GM12874 (cell line): ENCODE measurements around the gene USP43.

Experiments used
- TF ChIP-seq, protein P1 (sequence below): IDR thresholded peaks from 2 replicates; pipeline ENCODE4 v1.5.1; 2011; ENCODE audit warnings: low read depth, mild to moderate bottlenecking, control low read depth, low read length, moderate library complexity; ENCODE audit not compliant: insufficient read depth

Gene USP43

DNA sequence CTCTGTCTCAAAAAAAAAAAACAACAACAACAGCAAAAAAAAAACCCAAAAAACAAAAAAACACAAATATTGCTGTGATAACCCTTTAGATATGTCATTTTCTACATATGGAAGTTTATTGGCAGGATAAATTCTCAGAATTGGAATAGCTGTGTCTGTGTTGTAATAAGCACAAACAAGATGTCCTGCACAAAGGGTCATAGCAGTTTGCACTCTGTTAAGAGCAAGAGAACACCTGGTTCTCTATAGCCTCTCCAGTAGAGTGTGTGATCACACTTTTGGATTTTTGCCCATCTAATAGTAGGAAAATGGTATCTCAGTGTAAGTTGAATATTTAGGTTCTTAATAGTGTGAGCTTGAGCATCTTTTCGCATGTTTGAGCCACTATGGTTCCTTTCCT lies 60.4 kb downstream of the USP43 start:
- TF ChIP-seq, protein P1, sequence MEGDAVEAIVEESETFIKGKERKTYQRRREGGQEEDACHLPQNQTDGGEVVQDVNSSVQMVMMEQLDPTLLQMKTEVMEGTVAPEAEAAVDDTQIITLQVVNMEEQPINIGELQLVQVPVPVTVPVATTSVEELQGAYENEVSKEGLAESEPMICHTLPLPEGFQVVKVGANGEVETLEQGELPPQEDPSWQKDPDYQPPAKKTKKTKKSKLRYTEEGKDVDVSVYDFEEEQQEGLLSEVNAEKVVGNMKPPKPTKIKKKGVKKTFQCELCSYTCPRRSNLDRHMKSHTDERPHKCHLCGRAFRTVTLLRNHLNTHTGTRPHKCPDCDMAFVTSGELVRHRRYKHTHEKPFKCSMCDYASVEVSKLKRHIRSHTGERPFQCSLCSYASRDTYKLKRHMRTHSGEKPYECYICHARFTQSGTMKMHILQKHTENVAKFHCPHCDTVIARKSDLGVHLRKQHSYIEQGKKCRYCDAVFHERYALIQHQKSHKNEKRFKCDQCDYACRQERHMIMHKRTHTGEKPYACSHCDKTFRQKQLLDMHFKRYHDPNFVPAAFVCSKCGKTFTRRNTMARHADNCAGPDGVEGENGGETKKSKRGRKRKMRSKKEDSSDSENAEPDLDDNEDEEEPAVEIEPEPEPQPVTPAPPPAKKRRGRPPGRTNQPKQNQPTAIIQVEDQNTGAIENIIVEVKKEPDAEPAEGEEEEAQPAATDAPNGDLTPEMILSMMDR, result no peak

DNA sequence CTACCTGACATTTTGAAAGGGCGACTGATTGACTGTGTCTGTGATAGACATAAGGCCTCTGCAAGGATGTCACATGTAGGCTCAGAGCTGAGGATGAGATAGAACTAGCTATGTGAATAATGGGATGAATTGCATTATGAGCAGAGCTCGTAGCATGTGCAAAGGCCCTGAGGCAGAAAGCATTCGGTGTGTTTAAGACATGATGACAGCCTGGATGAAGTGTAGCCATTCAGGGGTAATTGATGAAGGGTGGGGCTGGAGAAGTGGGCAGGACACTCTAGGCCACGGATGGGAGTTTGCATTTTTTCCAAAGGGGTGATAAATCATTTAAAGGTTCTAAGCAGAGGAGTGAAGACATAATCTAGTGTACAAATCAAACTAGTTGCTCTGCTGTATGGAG lies 62.6 kb downstream of the USP43 start:
- TF ChIP-seq, protein P1, result no peak

DNA sequence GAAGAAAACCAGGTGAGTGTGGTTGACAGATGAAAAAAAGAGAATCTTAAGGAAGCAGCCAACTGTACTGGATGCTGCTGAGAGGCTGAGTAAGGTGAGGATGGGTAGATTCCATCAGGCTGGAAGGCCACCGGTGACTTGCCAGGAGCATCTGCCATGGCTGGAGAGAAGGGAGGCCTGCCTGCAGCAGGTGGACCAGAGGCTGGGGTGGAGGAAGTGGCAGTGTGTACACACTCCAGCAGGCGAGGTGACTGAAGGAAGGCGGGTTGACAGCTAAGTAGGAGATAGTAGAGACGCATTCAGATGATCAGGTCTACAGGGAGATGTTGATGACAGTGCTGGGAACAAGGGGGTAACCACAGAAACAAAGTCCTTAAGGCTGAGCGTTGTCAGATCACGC lies 69.5 kb downstream of the USP43 start:
- TF ChIP-seq, protein P1, result no peak

DNA sequence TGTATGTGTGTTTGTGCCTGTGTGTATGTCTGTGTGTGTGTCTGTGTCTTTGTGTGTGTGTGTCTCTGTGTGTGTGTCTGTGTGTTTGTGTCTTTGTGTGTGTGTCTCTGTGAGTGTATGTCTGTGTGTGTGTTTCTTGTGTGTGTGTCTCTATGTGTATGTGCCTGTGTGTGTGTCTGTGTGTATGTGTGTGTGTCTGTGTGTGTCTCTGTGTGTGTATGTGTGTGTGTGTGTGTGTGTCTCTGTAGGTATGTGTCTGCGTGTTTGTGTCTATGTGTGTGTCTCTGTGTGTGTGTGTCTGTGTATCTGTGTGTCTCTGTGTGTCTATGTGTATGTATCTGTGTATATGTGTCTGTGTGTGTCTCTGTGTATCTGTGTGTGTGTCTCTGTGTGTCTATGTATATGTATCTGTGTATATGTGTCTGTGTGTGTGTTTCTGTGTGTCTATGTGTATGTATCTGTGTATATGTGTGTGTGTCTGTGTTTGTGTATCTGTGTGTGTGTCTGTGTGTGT lies 70.2 kb downstream of the USP43 start:
- TF ChIP-seq, protein P1, result no peak

GRCh38 chr17:9725575-9725974 lies 80.3 kb downstream of the USP43 start:
- TF ChIP-seq, protein P1, result no peak

DNA sequence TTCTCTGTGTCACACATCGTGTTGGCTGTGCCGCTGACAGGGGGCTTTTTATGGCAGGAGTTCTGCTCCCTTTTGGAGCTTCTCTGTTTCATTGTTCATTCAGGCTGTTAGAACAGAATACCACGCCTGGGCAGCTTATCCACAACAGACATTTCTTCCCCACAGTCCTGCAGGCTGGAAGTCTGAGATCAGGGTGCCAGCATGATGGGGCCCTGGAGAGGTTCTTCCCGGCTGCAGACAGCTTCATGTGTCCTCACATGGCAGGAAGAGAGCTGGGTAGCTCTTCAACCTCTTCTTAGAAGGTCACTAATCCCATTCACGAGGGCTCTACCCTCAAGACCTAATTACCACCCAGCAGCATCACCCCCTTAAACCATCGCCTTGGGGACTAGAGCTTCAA lies 81.0 kb downstream of the USP43 start:
- TF ChIP-seq, protein P1, result no peak

- TF ChIP-seq, protein P1, result no peak
Observed at GRCh38 chr17:9728005-9728404, 82.7 kb downstream of the USP43 start.
